Left cardiac atrium (tissue), 4 donors: ENCODE measurements around the gene SLC25A40. TPM values are rescaled to one million over a fixed set of nuclear protein-coding genes. Genes with fewer than 3 reads are reported as not detected.
"Not testable (repeated sequence)": the region's sequence is repeated elsewhere in the genome, so short reads cannot be mapped to it uniquely, and the experiment has no call there.

Experiments
- ATAC-seq, 2 donors: fragments of 200-7000 bp; cut with Tn5 transposase; one replicate each; pipeline ENCODE4 v1.9.1; 2020; ENCODE audit warnings: mild to moderate bottlenecking in 2 of 2, moderate library complexity in 2 of 2
- DNase-seq: peaks from one replicate; pipeline ENCODE4 v3.0.0-alpha.2; 2020
- intact Hi-C, 2 donors: fragments of 100-400 bp; cut with DNase I; formaldehyde crosslinking; loops; one replicate each; pipeline versions ENCODE4 v1.14.1 to v1.15.1; 2022 to 2023
- long read RNA-seq: library from polyadenylated mRNA; unstranded; transcript quantifications from one replicate; pipeline ENCODE4 v2.0.0, GENCODE V29; 2021
- total RNA-seq, 2 donors: library from RNA; stranded (reverse); fragmentation: NEBNext Ultra II Directional; extraction: Animal tissue kit (Norgen Biotek cat#: 25700); gene quantifications; one replicate each; pipeline ENCODE4 v1.2.1, GENCODE V29; 2021
- donor health status: DM: no; HTN: yes; CAD: no.
- donor health status: DM: no; HTN: yes; CAD: no; lungs with severe emphysema.
- donor health status: DM: yes; HTN: yes; CAD: no.
- donor health status: Dilated cardiomyopathy.

Gene SLC25A40, protein sequence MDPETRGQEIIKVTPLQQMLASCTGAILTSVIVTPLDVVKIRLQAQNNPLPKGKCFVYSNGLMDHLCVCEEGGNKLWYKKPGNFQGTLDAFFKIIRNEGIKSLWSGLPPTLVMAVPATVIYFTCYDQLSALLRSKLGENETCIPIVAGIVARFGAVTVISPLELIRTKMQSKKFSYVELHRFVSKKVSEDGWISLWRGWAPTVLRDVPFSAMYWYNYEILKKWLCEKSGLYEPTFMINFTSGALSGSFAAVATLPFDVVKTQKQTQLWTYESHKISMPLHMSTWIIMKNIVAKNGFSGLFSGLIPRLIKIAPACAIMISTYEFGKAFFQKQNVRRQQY
- 10 to 100 TPM; 25.1 to 31.4 TPM for total RNA-seq
- long read RNA-seq, full-length matches to known transcripts: 9 of 17 reads
- long read RNA-seq, partial matches to known transcripts: 0 of 17 reads
- long read RNA-seq, other reads (novel, unspliced or antisense): 8 of 17 reads

DNA sequence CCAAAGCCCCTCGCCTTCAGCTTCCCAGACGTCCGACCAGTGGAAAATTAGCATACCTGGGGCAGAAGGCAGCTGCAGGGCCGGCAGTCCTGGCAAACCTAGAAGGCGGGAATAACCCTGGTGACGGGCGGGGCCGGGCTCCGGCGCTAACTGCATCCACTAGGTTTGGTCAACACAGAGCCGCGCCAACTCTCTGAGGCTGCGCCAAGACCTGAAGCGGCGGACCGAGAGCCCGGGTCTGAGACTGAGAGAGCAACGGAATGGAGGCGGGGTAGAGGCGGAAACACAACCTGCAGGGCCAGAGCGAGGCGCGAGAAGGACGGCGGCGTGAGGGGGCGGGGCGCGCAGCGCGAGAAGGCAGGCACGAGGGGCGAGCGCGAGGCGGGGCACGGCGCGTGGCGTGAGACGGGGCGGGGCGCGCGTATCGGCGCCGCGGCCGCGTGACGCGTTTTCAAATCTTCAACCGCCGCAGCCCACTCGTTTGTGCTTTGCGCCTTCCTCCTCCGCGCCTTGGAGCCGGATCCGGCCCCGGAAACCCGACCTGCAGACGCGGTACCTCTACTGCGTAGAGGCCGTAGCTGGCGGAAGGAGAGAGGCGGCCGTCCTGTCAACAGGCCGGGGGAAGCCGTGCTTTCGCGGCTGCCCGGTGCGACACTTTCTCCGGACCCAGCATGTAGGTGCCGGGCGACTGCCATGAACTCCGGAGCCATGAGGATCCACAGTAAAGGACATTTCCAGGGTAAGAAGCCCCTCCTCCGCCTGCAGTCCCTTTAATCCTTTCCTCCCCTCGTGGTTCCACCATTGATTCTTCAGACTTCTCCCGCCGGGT, at the start of gene SLC25A40, which contains the start of gene DBF4:
Gene SLC25A40, minus strand, starts transcription at position 321 of the 829 bp plus-strand sequence. CDS start 17,633 bp downstream, outside the sequence.
Gene DBF4, plus strand, starts transcription at position 454 of the 829 bp plus-strand sequence. Its CDS starts 240 bp downstream, at position 694.
- ATAC-seq (peak; percentile 98 to 99), DNase-seq (peak; percentile 97)
- intact Hi-C loops: loop anchor here in 1 of 2 donors (10.0 kb wide), 1 partner anchor 59 kb away; the partner anchor contains the start of gene ADAM22

DNA sequence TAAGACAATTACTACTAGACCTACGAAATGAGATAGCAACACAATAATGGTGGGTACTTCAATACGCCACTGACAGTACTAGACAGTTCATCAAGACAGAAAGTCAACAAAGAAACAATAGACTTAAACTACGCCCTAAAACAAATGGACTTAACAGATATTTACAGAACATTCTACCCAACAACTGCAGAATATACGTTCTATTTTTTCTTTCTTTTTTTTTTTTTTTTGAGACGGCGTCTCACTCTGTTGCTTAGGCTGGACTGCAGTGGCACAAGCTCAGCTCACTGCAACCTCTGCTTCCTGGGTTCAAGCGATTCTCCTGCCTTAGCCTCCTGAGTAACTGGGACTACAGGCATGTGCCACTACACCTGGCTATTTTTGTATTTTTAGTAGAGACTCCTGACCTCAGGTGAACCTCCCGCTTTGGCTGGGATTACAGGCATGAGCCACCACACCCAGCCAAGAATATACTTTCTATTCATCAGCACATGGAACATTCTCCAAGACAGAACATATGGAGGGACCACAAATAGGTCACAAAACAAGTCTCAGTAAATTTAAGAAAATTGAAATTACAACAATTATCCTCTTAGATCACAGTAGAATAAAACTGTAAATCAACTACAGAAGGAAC, 46.7 kb upstream of the SLC25A40 start:
- not testable (repeated sequence) for DNase-seq, ATAC-seq

DNA sequence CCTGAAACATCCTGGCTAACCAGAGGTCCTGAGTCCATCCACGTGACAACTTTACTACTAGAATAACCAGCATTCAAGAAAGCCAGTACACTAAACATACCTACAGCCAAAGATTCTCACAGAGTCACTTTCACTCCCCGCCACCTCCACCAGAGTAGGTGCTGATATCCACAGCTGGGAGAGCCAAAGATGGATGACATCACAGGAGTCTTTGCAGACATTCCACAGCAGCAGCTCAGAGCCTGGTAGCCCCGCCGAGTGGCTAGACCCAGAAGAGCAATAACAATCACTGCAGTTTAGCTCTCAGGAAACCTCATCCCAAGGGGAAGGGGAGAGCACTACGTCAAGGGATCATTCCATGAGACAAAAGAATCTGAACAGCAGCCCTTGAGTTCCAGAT, 44.4 kb upstream of the SLC25A40 start:
- ATAC-seq: no peak
- intact Hi-C loops: no loop called here

More for the DNA sequence above, 46.7 kb upstream of the SLC25A40 start:
- intact Hi-C loops: not testable (repeated sequence)

DNA sequence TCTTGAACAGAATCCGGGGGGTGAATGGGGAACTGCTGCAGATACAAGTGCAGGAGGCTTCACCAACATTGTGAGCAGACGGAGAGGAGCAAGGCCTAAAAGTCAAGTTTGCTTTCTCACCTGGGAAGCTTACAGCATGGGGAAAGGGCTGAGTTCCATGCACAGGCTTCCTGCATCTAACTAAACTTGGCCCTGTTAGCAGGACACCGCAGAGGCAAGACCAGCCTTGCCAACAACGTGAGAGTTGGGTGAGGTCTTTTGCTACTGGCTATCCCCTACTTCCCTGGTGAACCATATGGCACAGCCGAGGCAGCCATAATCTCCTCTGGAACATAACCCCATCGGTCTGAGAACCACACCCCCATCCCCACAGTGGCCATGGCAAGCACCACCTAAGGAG, 43.7 kb upstream of the SLC25A40 start:
- no peak for DNase-seq
- no peak for ATAC-seq
- intact Hi-C loops: no loop called here

More for the DNA sequence above, 44.4 kb upstream of the SLC25A40 start:
- DNase-seq: no peak

DNA sequence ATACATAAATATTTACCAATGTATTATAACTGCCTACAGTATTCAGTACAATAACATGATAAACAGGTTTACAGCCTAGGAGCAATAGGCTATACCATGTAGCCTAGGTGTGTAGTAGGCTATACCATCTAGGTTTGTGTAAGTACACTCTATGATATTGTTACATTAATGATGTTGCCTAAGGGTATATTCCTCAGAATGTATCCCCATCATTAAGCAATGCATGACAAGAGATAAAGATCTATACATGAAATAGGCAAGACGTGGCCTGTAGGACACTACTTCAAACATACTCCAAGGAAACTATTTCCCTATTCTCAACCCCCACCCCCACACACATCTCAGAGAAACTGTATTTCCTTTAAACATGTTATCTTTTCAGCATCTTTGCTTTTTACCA, 42.6 kb upstream of the SLC25A40 start:
- ATAC-seq: no peak
- intact Hi-C loops: no loop called here
- no peak for DNase-seq

DNA sequence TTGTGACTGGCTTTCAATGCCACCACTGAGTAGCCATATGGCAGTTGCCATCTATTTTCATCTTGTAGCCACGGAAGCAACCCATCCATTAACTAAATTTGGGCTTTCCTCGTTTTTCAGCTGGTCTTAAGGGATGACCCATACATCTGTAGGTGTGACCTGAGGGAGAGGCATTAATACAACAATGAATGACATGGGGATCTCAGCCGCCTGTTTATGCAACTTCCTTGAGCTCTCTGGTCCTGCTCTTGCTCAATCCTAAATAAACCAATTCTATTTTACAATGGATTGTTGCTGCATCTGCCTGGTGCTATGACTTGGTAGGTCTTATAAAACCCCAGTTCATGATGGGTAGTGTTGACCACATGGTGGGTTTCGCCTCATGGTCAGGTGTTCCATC, 36.0 kb upstream of the SLC25A40 start:
- DNase-seq (no peak), ATAC-seq (no peak)
- intact Hi-C loops: no loop called here

DNA sequence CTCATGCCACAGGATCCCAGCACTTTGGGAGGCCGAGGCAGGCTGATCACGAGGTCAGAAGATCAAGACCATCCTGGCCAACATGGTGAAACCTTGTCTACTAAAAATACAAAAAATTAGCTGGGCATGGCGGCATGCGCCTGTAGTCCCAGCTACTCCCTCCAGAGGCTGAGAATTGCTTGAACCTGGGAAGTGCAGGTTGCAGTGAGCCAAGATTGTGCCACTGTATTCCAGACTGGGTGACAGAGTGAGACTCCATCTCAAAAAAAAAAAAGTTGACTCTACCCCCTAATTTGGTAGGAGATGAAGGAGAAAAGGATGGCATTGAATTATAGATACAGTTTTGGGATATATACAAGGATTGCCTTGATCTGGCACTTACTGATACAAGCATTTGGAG, 32.7 kb upstream of the SLC25A40 start:
- intact Hi-C loops, ATAC-seq: not testable (repeated sequence)

DNA sequence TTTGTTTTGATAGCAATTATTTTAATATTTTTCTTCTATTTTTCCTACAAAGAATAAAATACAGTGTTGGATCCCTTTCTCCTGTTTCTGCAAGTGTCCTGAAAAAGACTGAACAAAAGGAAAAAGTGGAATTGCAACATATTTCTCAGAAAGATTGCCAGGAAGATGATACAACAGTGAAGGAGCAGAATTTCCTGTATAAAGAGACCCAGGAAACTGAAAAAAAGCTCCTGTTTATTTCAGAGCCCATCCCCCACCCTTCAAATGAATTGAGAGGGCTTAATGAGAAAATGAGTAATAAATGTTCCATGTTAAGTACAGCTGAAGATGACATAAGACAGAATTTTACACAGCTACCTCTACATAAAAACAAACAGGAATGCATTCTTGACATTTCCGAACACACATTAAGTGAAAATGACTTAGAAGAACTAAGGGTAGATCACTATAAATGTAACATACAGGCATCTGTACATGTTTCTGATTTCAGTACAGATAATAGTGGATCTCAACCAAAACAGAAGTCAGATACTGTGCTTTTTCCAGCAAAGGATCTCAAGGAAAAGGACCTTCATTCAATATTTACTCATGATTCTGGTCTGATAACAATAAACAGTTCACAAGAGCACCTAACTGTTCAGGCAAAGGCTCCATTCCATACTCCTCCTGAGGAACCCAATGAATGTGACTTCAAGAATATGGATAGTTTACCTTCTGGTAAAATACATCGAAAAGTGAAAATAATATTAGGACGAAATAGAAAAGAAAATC, 31.2 kb upstream of the SLC25A40 start:
- ATAC-seq, intact Hi-C loops, DNase-seq: not testable (repeated sequence)

More for the DNA sequence above, 32.7 kb upstream of the SLC25A40 start:
- DNase-seq: not testable (repeated sequence)

DNA sequence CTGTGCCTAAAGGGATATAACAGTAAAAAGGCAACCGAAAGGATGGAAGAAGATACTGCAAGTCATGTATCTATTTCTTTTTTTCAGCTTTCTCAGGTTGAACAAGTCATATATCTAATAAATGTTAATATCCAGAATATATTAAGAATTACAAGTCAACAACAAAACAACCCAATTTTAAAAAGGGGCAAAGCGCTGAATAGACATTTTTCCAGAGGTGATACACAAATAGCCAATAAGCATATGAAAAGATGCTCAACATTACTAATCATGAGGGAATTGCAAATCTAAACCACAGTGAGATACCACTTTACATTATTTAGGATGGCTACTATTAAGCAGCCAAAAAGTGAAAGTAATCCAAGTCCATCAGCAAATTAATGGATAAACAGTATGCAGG, 23.1 kb upstream of the SLC25A40 start:
- ATAC-seq (no peak), DNase-seq (no peak)
- intact Hi-C loops: no loop called here

DNA sequence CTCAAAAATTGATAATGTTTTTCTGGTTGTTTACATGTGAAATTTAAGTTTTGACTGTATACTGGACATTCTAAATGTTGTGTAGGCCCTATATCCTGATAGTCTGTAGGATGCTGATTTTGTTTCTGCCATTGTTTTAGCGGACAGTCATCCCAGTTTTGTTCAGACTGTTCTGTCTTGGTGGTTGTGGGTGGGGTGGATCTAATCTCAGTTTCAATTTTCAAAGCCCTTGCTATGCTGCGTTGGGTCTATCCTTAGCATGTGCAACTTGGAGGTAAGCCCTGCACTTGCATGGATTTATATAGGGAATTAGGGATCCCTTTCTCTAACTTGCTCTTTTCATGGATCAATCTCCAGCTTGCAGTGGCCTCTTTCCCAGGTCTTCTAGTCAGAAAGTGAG, 19.2 kb upstream of the SLC25A40 start:
- DNase-seq: no peak
- intact Hi-C loops: no loop called here
- no peak for ATAC-seq

DNA sequence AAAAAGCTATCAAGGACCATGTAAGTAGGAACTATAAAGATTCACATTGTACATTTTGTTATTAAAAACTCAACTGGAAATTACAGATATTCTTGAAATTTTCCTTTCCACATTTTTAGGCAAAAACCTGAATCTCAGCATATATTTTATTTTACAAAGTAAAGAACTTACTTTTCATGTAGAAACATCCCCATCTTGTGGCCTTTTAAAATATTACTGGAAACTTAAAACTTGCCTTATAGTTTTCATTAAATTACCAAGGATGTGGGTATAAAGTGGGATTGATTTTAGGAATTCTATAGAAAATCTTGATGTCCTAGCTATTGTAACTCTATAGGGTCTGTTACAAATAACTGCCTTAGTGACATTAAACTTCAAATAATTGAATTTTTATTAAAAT, 10.7 kb upstream of the SLC25A40 start:
- DNase-seq (no peak), ATAC-seq (no peak)
- intact Hi-C loops: loop anchor here (5.0 to 10.0 kb wide), 2 partner anchors 380 to 382 kb away; no protein-coding TSS in a partner anchor

DNA sequence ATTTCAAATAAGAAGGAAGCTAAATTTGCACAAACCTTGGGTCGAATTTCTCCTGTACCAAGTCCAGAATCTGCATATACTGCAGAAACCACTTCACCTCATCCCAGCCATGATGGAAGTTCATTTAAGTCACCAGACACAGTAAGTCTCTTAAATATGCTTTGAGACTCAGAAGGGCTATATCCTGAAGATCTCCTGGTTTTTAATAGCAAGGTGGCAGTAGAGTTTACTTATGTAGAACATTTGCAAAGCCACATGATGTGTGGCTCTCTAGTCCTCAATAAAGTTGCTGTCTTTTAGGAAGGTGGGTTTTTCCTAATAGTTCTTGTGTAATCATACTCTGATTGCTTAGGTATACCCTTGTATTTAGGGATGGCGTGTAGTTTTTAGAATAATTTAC, 8.9 kb upstream of the SLC25A40 start:
- ATAC-seq (no peak), DNase-seq (no peak)
- intact Hi-C loops: loop anchor here (5.0 to 10.0 kb wide), 2 partner anchors 378 to 380 kb away; no protein-coding TSS in a partner anchor

DNA sequence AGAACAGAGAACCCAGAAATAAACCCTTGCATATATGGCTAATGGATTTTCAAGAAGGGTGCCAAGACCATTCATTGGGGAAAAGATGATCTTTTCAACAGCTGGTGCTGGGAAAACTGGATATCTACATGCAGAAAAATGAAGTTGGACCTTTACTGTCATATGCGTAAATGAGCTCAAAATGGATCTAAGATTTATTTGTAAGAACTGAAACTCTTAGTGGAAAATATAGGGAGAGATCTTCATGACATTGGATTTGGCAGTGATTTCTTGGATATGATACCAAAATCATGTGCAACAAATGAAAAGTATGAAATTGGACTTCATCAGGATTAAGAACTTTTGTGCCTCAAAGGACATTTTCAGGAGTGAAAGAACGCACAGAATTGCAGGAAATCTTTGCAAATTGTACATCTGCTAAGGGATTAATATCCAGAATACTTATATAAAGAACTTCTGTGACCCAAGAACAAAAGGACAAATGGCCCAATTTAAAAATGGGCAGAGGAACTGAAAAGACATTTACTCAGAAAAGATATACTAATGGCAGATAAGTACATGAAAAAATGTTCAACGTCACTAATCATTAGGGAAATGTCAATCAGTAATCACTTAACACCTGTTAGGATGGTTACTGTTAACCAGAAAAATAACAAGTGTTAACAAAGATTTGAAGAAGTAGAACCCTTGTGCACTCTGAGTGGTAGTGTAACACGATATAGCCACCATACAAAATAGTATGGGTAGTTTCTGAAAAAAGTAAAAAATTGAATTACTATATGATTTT, 6.2 kb upstream of the SLC25A40 start:
- intact Hi-C loops: loop anchor here in 1 of 2 donors (10.0 kb wide), 1 partner anchor 378 kb away; no protein-coding TSS in a partner anchor

DNA sequence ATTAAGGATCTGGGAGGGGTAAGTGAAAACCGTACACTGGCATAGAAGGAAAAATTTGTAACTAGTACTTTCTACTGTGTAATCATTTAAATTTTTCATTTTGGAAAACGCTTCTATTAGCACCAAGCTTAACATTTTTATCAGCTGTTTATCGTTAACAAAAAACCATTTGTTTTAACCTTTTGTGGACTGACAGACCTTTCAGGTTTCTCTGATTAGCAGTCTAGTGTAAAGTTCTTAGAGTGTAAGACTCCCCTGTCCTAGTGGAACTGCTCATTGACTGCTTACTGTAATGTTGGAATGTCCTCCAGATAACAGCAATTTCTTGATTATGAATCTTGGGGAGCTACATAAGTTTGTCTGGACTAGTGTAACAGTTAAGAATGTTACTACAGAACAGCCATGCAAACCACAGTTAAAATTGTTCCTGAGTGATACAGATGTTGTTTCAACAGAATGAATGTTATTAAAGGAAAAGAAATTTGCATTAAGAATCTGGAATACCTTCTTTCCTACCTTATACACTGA, 2.1 kb upstream of the SLC25A40 start:
- DNase-seq (no peak), ATAC-seq (no peak)
- intact Hi-C loops: loop anchor here in 1 of 2 donors (10.0 kb wide), 1 partner anchor 57 kb away; the partner anchor contains the start of gene ADAM22

More for the DNA sequence above, 6.2 kb upstream of the SLC25A40 start:
- ATAC-seq (no peak), DNase-seq (no peak)

DNA sequence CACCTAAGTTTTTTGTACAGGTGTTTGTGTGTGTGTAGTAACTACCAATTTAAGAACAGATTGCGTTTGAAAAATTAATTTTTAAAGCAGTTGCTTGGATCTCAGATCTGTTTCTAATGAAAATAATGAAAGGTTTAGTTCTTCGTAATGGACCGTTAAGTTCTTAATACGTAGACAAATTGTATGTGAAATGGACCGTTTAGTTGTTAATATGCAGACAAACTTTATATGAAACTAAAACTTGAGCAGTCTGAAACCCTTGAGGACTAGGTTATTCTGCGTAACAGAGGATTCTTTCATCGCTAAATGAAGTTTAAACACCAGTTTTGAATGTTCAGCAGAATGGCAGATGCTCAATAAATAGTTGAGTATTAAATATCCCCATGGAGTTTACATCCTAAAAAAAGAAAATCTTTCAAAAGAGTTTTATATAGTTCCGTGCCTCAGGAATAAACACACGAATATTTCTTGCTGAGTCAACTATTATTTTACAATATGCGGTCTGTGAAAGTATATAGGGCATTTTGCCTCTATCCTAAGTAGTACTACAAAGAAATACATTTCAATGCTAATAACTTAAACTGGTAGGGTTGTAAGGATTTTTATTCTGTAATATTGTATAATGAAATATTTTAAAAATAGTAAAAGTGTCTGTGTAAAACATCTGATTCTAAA, 1.3 kb upstream of the SLC25A40 start:
- intact Hi-C loops: loop anchor here in 1 of 2 donors (10.0 kb wide), 1 partner anchor 57 kb away; the partner anchor contains the start of gene ADAM22
- ATAC-seq (no peak), DNase-seq (no peak)

DNA sequence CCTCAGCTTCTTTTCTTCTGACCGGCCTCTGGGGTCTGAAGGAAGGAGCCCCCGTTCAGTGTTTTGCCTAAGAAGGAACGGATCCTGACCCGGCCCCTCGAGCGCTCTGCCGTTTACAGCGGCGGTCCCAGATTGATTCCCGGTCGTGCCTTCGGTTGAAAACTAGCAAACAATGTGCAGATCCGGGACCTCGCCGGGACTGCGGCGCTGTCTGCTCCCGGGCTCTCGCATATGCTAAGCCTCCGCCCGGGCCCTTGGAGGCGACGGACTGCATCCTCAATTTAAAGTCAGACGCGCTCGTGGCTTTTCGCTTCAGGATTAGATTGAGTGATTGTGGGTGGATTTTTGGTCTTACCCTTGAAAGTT, 692 bp upstream of the SLC25A40 start:
- ATAC-seq (peak; percentile 56 to 71), DNase-seq (peak; percentile 70)
- intact Hi-C loops: loop anchor here in 1 of 2 donors (10.0 kb wide), 1 partner anchor 58 kb away; the partner anchor contains the start of gene ADAM22
